ENCODE measurements around the gene SHISA6.
"Not testable (repeated sequence)": the region's sequence is repeated elsewhere in the genome, so short reads cannot be mapped to it uniquely, and the experiment has no call there.

SHISA6 gene

GRCh38 chr17:11267999-11268575 lies 27.1 kb downstream of the SHISA6 start:
- DNase-seq (ENCODE audit: low read depth) = no peak

- DNase-seq (ENCODE audit: low read depth) = no peak
Observed at GRCh38 chr17:11269210-11269609, 28.2 kb downstream of the SHISA6 start.

DNA sequence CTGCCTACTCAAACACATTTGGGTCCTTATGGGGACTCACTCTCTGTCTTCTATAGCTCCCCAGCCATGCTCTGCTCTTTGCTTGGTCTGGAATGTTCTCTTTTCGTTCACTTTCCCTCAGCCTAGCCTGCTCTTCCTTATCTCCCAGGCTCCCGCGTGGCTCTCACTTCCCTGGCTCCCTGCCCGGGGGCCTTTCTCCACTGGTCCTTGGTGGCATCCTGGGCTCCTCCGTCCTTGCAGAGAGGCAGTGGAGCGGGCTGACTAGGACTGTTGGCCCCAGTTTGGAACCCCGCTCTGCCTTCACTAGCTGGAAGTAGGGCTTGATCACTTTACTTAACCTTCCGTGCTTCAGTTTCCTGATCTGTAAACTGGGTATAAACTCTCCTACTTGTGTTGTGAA lies 31.2 kb downstream of the SHISA6 start:
- no peak for DNase-seq (ENCODE audit: low read depth)

DNA sequence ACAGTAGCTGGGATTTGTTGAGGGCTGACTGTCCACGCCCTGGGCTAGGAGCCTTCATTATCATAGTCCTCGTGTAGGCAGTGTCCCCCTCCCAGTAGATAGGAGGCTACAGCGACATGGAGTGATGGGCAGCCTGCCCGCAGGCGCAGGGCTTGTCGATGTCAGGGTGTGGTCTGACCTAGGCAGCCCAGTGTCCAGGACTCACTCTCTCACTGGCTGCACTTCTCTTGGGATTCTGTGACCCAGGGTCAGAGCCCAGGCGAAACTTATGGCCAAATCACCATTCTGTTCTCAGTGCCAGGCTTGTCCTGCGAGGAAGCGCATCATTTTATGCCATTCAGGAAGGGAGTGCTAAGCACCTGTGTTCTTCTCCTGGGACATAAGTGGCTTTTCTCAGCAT lies 32.6 kb downstream of the SHISA6 start:
- DNase-seq (ENCODE audit: low read depth) = no peak

GRCh38 chr17:11274106-11274505 lies 33.1 kb downstream of the SHISA6 start:
- DNase-seq (ENCODE audit: low read depth) = no peak

DNA sequence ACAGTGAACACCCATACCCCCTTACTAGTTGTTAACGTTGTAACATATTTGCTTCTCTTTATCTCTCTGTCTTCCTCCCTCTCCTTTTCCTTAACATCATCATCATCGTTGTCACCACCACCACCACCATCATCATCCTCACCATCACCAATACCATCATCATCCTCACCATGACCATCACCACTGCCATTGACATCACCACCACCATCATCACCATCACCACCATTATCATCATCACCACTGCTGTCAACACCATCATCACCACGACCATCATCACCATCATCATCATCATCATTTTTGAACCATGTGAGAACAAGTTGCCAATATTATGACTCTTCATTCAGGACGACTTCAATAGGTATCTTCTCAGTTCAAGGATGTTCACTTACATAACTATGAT lies 35.5 kb downstream of the SHISA6 start:
- no peak for DNase-seq (ENCODE audit: low read depth)

DNA sequence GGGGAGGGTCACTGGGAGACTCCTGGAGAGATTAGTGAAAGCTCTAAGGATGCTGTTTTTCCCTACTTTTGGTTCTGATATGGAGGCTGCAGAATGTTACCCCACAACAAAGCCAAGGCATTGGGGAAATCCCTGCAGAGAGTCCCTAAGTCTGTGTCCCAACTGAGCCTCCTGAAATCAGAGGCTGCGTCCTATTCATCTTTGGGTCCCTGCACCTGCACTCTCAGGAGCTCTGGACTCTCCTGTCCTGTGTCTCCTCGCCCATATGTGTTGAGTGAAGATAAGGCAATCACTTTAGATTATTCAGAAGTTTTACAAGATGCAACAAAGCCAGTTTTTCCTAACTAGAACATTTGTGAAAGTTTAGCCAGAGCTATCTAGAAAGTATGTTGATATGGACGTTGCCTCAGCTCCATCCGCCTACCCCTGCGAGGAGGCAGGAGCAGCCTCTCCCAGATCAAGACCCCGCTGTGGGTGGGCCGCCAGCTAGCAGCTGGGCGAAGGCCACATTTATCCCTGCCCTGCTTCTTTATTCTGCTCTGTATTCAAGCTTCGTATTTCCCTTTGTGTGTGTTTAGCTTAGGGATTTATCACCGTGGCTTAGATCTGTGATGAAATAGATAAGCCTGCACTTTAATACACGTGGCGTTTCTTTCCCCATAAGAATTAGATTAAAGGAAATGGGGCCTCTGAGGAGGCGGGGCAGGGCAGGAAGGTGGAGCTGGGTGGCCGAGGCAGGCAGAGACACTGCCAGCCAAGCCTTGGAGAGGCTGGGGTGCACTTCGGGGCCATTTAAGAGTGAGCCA lies 37.4 kb downstream of the SHISA6 start:
- DNase-seq (ENCODE audit: low read depth) = no peak

DNA sequence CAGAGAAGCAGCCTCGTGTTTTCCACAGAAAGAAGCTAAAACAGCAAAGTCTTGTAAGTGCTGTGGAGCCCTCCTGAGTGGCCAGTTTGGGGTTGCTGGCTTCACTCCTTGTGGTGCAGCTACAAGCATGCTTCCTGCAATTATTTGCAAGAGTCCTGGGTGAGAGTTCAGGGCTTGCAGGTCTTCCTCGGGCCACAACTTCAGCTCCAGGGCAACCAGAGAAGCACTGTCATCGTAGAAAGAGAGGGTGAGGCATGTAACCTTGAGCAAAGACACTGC lies 37.9 kb downstream of the SHISA6 start:
- DNase-seq (ENCODE audit: low read depth) = no peak

- no peak for DNase-seq (ENCODE audit: low read depth)
Observed at GRCh38 chr17:11279776-11280344, 38.8 kb downstream of the SHISA6 start.

DNA sequence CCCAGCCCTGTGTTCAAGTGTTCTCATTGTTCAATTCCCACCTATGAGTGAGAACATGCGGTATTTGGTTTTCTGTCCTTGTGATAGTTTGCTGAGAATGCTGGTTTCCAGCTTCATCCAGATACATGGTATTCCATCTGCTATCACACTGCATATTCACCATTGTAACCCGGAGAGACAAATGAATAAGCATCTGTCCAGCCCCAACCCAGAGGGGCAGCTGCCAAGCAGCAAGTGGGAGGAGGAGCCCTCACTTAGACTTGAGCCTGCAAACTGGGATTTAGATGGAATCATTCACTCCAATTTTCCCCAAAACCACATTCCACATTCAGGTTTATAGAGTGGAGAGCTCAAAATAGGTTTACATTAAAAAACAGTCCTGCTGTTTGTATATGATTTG lies 41.6 kb downstream of the SHISA6 start:
- no peak for DNase-seq (ENCODE audit: low read depth)

DNA sequence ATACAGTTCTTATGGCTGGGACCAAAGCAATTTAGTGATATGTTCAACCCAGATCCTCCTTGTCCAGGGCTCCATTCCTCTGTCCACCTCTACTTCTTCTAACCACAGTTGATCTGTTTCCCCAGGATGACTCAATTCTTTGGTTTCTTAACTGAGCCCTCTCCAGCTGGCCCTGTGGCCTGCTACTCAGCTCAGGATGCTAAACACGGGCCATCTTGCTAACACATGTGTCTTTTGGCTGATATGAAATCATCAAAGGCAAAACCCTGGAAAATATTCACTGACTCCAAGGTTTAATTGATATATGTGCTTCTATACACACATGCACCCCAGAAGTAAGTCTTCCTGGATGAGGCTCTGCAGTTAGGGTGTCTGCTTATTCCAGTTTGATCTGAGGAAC lies 43.8 kb downstream of the SHISA6 start:
- no peak for DNase-seq (ENCODE audit: low read depth)

GRCh38 chr17:11285946-11286345 lies 44.9 kb downstream of the SHISA6 start:
- DNase-seq (ENCODE audit: low read depth) = no peak

DNA sequence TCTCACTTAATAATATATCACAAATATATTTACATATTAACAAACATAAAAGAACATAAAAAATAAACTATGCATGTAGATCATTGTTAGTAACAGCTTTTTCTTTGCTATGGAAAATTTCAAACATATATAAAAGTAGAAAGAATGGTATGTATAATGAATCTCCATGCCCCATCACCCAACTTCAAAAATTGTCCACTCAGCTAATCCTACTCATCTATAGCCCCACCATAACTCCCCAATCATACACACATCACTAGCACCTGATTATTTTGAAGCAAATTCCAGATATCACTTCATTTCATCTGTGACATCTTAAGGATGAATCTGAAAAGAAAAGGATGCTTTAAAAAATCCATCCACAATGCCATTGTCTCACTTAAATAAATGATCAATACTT lies 46.8 kb downstream of the SHISA6 start:
- no peak for DNase-seq (ENCODE audit: low read depth)

GRCh38 chr17:11290814-11291213 lies 49.8 kb downstream of the SHISA6 start:
- no peak for DNase-seq (ENCODE audit: low read depth)

DNA sequence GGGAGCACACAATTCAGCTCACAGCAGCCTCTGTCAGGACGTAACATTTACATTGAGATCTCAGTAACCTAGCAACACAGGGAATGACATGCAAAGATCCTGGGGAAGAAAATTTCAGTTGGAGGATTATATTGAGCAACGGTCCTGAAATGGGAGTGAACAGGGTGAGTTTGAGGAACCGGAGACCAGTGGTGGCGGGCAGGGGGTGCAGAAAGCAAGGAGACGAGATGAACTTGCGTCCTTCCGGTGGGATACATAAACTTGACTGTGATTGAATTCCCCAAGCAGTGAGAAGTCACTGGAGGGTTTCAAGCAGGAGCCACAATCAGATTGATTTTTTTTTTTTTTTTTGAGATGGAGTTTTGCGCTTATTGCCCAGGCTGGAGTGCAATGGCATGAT lies 51.5 kb downstream of the SHISA6 start:
- no peak for DNase-seq (ENCODE audit: low read depth)

GRCh38 chr17:11293480-11293879 lies 52.5 kb downstream of the SHISA6 start:
- no peak for DNase-seq (ENCODE audit: low read depth)

GRCh38 chr17:11294826-11295225 lies 53.8 kb downstream of the SHISA6 start:
- no peak for DNase-seq (ENCODE audit: low read depth)

DNA sequence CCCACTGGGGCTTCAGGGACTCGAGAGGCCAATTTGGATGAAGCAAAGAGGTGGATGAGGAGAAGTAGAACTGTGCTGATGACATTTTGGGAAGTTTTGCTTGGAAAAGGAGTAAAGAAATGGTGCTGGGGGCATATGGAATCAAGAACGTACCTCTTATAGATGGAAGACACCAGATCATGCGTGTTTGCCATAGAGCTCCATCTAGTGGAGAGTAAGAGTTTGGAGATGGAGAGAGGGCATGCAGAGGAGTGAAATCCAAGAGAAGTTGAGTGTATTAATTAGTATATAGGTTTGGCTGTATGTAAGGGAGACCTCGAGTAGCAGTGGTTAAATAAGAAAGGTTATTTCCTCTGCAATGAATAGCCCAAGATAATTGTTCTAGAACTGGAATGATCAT lies 56.0 kb downstream of the SHISA6 start:
- no peak for DNase-seq (ENCODE audit: low read depth)

DNA sequence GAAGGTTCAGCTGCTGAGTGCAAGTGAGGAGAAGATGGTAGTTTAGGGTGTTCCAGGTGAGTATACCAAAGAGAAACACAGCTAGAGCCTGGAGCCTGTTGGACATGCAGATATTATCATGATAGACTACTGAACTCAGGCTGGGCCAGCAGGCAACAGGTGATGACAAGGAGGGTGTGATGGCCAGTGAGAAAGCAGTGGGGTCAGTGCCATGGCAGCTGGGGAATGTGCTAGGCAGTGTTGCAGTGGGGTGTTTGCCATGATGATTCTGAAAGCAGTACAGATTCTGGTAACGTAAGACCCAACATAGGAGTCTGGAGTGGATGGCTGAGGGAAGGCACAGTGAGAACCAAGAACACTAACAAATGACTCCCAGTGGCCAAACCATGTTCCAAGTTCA lies 57.4 kb downstream of the SHISA6 start:
- no peak for DNase-seq (ENCODE audit: low read depth)

DNA sequence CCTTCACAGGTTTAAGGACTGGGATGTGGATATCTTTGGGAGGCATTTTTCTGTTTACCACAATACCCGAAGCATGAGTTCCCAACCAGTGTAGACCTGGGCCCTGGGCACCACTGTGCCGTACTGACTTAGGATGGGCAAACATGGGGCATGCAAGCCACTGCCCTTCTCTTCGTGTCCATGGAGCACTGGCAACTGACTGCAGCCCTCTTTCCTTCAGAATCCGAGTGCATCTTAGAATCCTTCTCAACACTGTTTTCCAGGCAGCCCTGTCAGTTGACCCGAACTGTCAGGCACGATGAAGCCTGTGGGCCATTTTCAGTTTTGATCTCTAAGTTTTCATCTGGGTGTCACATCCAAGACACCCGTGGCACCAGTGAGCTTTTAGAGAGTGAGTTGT lies 59.2 kb downstream of the SHISA6 start:
- no peak for DNase-seq (ENCODE audit: low read depth)

DNA sequence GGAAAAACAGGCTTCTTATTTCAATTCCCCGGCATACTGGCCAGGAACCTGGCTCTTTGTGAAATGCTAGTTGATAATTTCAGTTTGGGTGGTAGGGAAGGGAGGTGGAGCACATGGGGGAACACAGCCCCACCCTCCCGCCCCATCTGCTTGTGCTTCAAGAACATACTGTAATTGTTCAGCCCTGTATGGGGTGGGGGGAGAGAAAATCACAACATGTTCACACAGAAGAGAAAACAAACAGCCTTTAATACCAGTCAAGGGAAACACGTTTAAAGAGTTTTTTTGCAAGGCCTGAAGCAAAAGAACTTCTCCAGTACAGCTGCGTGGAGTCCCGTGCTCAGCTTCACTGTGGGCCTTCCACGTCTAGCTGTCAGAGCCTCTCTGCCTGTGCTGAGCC lies 59.7 kb downstream of the SHISA6 start:
- DNase-seq (ENCODE audit: low read depth) = no peak

DNA sequence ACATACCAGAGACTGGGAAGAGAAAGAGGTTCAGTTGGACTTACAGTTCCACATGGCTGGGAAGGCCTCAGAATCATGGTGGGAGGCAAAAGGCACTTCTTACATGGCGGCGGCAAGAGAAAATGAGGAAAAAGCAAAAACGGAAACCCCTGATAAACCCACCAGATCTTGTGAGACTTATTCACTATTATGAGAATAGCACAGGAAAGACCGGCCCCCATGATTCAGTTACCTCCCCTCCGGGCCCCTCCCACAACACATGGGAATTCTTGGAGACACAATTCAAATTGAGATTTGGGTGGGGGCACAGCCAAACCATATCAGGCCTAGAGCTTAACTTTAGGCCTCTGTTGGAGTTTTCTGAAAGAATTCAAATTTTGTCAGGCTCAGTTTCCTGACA lies 60.9 kb downstream of the SHISA6 start:
- DNase-seq (ENCODE audit: low read depth) = not testable (repeated sequence)

- no peak for DNase-seq (ENCODE audit: low read depth)
Observed at GRCh38 chr17:11302401-11303186, 61.6 kb downstream of the SHISA6 start.

All from HS-5 (cell line).